Stimulated activated CD8-positive, alpha-beta memory T cell treated with anti-CD3 and anti-CD28 coated beads, Interleukin-15, amount 100 ng/mL, for 4 hours (primary cell): ENCODE data around the gene MYO18A.
"Not testable (repeated sequence)": the region's sequence is repeated elsewhere in the genome, so short reads cannot be mapped to it uniquely, and the experiment has no call there.

Experiments
- DNase-seq, 2 donors: peaks; one replicate each; pipeline ENCODE4 v3.0.0-alpha.2; 2020; ENCODE audit warnings: low read depth in 2 of 2

The MYO18A gene

DNA sequence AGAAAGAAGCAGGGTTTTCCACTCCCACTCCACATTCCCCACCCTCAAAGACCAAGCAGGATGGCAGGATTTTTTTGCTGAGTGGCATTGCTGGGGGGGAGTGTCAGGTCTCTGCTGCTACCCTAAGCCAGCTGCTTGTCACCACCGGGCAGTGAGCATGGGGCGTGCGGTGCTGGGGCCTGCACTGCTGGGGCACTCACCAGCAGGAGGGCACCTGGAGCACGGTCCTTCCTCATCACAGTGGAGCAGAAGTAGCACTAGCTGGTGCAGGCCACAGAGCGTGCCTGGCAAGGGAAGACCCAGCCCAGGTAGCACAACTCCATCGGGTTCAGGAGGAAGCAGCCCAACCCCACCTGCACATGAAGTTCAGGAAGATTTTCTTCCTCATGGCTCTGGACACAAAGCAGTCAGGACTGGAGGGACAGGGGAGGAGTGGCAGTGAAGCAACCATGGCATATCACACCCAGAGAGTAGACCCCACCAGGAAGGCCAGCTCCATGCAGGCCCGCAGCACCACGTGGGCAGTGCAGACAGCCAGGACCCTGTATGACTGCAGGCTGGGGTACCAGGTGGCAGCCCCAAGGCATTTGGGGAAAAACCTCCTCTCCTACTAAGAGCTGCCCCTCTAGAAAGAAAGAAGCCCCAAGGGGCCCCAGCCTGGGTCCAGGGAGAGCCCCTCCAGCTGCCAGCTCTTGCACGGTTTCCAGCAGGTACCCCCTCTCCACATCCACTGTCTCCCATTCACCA is 16.7 kb upstream of the MYO18A start:
- DNase-seq: no peak

DNA sequence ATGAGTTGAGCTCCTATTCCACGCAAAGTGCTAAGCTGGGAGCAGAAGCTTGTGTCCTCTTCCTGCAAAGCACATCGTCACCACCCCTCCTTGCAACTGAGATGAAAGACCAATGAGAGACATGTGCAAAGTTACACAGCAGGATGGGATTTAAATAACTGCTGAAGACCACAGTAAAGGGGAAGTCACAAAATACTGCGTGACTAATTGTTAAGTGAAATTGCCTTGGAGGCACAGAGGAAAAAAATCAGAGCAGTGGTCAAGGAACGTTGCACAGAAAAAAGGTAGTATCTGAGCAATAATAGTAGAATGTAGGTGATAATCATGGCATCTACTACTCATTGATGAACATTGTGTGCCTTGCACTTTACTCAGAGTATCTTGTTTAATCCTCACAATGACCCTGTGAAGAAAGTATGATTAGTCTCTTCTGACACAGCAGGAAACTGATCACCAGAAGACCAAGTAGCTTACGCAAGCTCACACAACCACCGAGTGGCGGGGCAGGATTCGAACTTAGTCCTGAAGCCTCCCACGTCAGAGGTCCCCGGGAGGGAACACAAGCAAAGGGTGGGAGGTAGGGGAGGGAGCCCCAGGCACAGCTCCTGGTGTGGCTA is 15.4 kb upstream of the MYO18A start:
- no peak for DNase-seq

DNA sequence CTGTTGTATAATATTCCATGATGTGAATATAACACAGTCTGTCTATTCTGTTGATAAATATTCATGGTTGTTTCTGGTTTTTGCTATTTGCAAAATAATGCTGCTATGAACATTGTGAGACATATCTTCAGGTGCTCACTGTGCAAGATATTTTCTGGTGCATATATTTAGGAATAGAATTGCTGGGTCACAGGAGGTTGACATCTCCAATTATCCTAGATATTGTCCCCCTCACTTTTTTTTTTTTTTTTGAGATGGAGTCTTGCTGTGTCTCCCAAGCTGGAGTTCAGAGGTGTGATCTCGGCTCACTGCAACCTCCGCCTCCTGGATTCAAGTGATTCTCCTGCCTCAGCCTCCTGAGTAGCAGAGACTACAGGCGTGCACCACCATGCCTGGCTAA is 14.5 kb upstream of the MYO18A start:
- DNase-seq: no peak

DNA sequence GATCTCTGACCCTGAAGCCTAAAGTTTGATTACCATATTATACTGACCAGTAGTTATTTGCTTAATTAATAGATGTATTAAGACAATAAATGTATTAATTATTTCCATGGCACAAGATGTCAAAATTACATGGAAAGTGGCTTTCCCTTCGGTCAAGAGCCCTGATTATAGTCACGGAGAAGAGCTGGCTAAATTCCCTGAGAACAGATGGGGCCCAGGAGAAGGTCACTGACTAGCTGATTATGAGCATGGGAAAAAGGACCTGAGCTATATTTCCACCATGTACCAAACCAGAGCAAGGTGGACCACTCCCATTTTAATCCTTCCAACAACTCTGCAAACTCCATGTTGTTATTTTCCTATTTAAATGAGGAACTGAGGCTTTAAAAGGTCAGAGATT is 12.9 kb upstream of the MYO18A start:
- no peak for DNase-seq

- DNase-seq: no peak
Observed at GRCh38 chr17:29190592-29191207, 10.5 kb upstream of the MYO18A start.

- no peak for DNase-seq
Observed at GRCh38 chr17:29190039-29190438, 9.8 kb upstream of the MYO18A start.

DNA sequence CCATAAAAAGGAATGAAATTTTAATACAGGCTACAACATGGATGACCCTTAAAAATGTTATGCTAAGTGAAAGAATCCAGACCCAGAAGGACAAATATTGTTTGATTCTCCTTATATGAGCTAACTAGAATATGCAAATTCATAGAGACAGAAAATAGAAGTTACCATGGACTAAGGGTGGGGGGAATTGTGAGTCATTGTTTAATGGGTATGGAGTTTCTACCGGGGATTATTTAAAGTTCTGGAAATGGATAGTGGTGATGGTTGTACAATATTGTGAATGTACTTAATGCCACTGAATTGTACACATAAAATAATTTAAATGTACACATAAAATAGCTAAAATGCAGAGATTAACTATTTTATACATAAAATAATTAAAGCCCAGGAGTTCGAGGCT is 9.2 kb upstream of the MYO18A start:
- no peak for DNase-seq

DNA sequence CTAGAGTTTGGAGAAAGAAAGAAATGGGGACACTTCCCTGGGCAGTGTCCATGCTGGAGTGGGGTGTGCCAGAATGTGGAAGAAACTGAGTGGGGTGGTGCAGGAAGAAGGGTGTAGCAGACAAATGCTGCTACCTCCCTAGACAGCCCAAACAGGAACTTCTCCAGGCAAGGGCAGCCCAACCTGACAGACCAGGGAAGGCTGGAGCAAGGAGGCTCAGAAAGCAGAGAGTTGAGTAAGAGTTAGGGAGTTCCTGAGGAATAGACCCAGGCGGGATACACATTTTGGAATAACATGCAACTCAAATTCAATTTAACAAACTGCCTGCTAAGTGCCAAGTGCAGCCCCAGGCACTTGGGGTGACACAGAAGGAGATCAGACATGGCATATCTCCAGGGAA is 1.0 kb upstream of the MYO18A start:
- DNase-seq: no peak

- no peak for DNase-seq
Observed at GRCh38 chr17:29180788-29181160, 576 bp upstream of the MYO18A start.

DNA sequence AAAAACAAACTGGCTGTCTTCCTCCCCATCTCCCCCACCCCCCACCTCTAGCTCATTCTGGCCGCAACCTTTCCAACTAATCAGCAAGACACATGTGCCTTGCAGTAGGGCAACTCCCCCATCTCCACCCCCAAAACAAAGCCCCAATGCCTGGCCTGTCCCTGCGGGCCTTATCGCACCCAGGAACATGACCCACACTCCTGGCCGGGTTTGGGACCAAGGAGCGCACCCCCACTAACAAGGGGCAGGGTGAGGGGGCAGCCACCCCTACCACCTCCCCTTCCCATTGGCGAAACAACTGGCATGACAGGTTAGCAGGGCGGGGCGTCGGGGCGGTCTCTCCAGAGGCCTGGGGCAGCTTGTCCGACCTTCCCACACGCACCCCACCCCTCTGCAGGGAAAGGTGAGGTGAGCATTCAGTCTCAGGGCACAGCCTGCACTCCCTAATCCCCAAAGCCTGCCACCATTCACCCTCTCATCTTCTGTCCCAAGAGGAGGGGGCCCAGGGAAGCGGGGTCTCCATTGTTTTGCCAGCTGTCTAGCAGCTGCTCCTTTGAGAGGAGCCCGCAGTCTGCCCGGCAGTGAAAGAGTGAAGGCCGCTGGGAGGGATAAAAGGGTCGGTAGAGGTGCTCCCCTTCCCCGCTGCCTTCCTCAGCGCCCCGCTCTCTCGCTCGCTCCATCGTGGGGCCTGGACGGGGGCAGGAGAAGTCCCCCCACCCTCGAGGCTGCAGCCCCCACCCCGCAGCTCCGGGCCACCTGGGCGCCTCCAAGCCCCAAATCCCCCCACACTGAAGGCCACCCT is 765 bp downstream of the MYO18A start:
- DNase-seq: no peak

DNA sequence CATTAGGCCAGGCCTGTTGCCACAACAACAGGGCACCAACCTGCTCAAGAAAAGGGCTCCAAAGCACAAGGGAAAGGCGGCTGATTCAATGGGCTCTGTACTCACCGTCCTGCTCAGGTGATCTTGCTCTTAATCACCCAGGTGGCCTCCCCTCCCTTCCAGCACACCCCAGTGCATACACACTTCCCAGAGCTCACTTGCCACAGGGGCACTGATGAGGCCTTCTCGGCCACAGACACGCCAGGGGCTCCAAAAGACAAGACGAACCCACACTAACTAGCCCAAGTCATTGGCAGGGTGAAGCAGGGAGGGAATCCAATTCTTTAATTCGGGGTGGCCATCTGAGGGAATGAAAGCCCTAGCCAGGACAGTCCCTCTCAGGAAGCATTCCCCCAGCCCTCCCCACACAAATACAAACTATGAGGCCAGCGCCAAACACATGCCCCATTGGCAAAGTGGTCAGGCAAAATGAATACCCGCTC is 1.4 kb downstream of the MYO18A start:
- no peak for DNase-seq

DNA sequence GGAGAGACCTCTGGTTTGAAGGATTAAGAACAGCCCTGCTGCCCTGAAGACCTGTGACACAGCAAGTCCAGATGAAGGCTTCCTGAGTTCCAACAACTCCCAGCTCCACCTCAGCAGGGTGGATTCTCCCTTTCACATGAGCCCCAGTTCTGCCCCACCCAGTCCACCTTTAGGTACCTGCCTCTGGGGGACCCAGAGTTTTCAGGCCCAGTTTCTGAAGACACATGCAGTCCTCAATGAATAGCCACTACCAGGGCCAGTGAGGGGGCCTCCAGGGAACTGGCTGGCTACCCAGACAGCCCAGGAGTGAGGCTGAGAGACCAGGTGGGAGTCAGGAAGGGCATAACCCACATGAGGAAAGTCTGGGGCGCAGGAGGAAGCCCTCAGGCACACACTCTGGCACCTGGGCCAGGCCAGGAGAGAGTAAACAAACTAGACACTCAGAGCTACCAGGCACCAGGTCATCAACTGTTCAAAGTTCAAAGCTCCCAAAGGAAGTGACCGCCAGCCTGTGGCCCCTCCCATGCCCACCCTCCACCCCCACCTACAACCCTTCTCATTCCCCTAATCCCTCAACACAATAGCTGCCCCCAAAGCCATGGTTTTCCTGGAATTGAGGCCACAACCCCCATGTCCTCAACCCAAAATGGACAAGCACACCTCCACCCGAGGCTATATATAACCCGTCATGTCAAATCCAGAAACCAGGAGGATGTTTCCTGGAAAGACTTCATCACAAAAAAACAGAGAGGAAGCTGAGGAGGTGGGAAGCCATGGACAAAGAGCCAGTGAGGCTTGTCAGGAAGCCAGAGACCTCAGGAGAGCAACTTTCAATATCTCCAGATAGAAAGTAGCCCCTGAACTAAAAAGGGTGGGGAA is 2.1 kb downstream of the MYO18A start:
- DNase-seq: no peak

DNA sequence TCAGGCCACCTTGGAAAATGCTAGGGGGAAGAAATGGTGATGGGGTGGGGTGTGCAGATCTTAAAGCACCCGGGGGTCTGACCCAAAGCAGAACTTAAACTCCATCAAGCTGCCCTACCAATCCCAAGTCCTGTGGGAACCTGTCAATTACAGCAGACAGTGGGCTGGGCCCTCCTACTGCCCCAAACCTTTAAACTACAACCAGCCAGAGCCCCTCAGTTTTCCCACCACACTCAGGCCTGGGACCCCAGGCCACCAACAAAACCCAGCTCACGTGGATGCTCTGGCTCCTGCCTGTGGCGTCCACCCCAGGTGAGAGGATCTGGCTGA is 2.7 kb downstream of the MYO18A start:
- no peak for DNase-seq

GRCh38 chr17:29176558-29177351 is 3.4 kb downstream of the MYO18A start:
- DNase-seq: peak; percentile 11 to 15

GRCh38 chr17:29175349-29175748 is 4.8 kb downstream of the MYO18A start:
- DNase-seq: no peak

DNA sequence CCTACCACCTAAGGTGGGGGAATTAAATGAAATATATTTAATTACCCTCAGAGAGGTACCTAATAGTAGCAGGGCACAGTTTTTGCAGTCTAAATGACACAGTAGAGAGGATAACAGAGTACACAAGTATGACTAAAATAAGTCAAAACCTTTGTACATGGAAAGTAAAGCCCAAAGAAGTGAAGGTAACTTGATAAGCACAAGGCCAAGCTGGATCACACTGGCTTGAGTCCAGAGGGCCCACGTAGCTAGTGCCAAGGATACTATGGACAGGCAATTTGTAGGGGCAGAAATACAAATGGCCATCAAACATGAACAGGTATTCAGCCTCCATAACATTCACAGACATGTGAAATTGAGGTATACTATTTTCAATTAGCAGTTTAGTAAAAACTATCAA is 7.6 kb downstream of the MYO18A start:
- no peak for DNase-seq

DNA sequence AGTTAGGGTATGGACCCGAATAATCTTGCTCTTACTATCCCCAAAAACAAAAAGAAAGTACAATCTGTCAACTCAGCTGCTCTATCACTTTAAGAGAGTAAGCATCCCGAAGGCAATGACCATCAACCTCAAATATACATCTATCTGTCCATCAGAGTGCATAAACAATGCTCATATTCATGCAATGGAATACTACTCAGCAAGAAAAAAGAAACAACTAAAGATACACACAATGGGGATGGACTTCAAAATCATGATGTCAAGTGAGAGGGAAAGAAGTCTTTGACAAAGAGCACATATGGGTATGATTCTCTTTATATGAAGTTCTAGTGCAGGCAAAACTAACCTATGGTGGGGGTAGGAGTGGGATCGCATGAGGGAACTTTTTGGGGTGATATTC is 9.5 kb downstream of the MYO18A start:
- DNase-seq: no peak

DNA sequence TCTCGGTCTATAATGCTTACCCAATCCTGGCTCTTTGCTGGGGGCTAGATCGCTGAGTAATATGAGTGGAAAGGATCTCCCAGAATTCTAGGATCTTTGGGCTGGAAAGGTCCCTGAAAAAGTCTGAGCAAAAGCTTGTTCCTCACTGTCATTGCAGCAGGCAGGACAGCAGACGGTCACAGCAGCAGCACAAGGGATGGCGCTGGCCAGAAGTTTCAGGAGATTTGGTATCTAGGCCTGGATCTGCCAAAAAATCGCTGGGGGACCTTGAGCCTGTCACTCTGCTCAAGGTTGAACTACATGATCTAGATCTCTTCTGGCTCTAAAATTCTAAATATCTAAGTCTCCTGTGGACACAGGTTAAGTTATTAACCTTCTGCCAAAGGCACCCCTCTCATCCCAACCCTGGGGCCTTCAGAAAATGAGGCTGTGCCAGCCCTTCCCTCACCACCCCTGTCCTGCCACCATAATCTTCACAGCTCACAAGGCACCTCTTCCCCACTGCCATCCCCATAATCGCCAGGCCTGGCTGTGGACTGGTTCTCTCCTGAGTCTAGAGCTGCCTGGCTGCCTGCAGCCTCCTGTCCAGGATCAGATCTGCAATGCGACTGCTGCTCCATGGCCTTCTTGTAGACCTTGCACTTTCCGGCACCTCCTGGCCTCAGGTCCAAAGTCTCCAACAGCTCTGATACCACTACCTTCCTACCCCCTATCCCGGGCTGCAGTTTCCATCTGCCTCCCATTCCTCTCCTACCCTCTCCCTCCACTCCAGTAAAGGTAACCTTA is 10.2 kb downstream of the MYO18A start:
- no peak for DNase-seq

DNA sequence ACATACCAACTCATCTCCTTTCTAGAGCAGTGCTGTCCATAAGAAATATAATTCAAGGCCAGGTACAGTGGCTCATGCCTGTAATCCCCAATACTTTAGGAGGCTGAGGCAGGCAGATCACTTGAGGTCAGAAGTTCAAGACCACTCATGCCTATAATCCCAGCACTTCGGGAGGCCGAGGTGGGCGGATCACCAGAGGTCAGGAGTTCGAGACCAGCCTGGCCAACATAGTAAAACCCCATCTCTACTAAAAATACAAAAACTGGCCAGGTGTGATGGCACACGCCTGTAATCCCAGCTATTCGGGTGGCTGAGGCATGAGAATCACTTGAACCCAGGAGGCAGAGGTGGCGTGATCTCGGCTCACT is 11.5 kb downstream of the MYO18A start:
- not testable (repeated sequence) for DNase-seq
